Spinal cord (tissue), 10 donors: ENCODE data around the gene OSBPL8. TPM values are rescaled to one million over a fixed set of nuclear protein-coding genes. Genes with fewer than 3 reads are reported as not detected.

Experiments used
- DNase-seq, 6 donors: peaks; one replicate each; pipeline versions ENCODE4 v3.0.0 to v3.0.0-alpha.2; 2013 to 2015; ENCODE audit warnings: low spot score in 6 of 6, low read depth in 4 of 6
- H3K27ac ChIP-seq: one replicate; pipeline ENCODE4 v1.5.1; 2013; ENCODE audit warnings: low read depth, low read length, control low read depth
- H3K27me3 ChIP-seq: one replicate; pipeline ENCODE4 v1.6.1; 2013; ENCODE audit warnings: low read length; ENCODE audit not compliant: control insufficient read depth, insufficient read depth
- H3K36me3 ChIP-seq: one replicate; pipeline ENCODE4 v1.6.1; 2013; ENCODE audit warnings: low read length; ENCODE audit not compliant: control insufficient read depth, insufficient read depth
- H3K4me1 ChIP-seq: one replicate; pipeline ENCODE4 v1.6.1; 2013; ENCODE audit warnings: low read length; ENCODE audit not compliant: control insufficient read depth, insufficient read depth
- H3K4me3 ChIP-seq: one replicate; pipeline ENCODE4 v1.5.1; 2013; ENCODE audit warnings: low read depth, low read length, control low read depth
- H3K9me3 ChIP-seq: one replicate; pipeline ENCODE4 v1.6.1; 2013; ENCODE audit warnings: low read length; ENCODE audit not compliant: control insufficient read depth, insufficient read depth
- WGBS: methylation state at CpG from one replicate; pipeline ENCODE4 v1.1.5; 2013; ENCODE audit warnings: missing lambda C conversion rate; ENCODE audit not compliant: insufficient coverage; 5-methylcytosine and 5-hydroxymethylcytosine counted together
- polyA plus RNA-seq, 2 donors: library from polyadenylated mRNA; unstranded; fragments of 120-200 nt; gene quantifications; one replicate each; pipeline ENCODE4 v1.2.1, GENCODE V29; 2013; ENCODE audit not compliant: insufficient read length in 2 of 2
- total RNA-seq, 2 donors: library from RNA; depleted of rRNA in 1 of 2; stranded (reverse); fragments of 120-200 nt in 1 of 2; fragments of >200 nt in 1 of 2; gene quantifications; one replicate each; pipeline versions ENCODE4 v1.2.3 to v1.2.4, GENCODE V29; 2013 to 2014
- donor health status: healthy.

OSBPL8 gene
- total and polyA plus RNA-seq, 4 donors, result 34.1 to 149 (median 56.9) TPM

DNA sequence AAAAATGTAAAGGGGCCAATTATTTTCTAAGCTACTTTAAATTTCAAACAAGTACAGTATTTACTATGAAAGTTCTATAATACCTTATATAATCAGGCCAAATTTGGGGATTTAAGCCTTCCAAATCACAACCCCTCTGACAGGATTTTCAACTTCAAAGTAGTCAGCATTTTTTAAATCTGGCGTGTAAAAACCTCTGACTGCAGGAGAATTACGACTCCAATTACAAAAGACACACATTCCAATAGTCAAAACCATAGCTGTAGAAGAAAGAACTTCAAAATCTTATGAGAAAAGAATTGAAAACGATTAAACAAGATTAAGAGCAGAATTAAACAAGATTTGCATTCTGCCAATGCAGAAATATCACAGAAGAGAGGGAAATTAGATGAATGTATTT lies 12.7 kb downstream of the OSBPL8 start:
- no peak overlapping the region for H3K4me3 ChIP-seq
- no peaks in the 10 kb centered on the region for H3K9me3 ChIP-seq
- no peaks in the 10 kb centered on the region for H3K4me1 ChIP-seq
- WGBS, result no CpG with 5 or more reads among the region's 3 CpGs
- no peak overlapping the region for H3K27ac ChIP-seq
- H3K36me3 ChIP-seq, result no peaks in the 10 kb centered on the region
- no peaks in the 10 kb centered on the region for H3K27me3 ChIP-seq
- DNase-seq, result no peak

DNA sequence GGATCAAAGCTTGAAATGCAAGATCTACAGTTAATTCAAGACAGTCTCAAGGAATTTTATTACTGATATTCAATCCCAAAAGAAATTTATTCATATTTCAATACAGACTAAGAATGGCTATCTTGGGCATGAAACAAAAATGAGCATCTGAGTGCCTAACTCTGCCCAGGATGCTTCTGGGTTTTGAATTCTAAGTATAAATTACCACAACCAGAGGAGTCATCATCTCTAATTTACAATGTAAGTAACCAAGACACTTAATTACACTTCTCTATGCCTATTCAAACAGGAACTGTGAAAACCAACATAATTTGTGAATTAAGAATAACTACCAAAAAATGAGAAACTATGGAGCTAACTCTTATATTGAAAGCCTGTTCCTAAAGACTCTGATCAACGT lies 14.1 kb downstream of the OSBPL8 start:
- WGBS, result no CpG with 5 or more reads among the region's 1 CpG
- H3K36me3 ChIP-seq, result no peaks in the 10 kb centered on the region
- DNase-seq, result no peak
- no peaks in the 10 kb centered on the region for H3K4me1 ChIP-seq
- H3K4me3 ChIP-seq, result no peak overlapping the region
- no peaks in the 10 kb centered on the region for H3K27me3 ChIP-seq
- H3K27ac ChIP-seq, result no peak overlapping the region
- H3K9me3 ChIP-seq, result no peaks in the 10 kb centered on the region

DNA sequence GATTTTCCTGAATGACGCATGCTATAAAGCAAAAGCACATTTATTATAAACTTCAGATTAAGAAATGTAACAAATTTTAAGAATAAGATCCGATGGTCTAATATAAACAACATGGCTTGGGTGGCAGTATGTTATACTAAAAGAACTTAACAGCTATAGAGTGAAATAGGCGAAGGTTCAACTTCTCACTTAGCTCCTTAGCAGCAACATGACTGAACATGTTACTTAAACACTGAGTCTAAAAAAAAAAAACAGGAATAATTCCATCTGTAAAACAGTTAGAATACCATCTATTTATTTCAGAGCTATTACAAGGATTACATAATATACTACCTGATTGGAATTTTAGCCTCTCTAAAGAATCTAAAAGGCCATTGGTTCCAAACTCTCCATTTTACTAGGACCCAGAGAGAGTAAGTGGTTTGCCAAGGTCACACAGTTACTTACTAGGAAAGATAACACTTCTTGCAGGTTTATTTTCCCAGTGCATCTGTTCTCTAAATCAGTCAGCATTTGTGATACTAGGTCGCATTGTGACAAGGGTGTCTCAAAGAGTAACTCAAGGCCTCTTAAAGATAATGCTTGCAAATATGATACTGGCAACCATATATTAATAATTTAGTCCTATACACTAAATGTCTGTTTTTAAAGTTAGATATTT lies 14.8 kb downstream of the OSBPL8 start:
- WGBS, result no CpG with 5 or more reads among the region's 4 CpGs
- Histone ChIP-seq H3K36me3 (no peaks in the 10 kb centered on the region), H3K4me1 (no peaks in the 10 kb centered on the region), H3K27ac (no peak overlapping the region), H3K4me3 (no peak overlapping the region), H3K9me3 (no peaks in the 10 kb centered on the region), H3K27me3 (no peaks in the 10 kb centered on the region)
- DNase-seq, result no peak

DNA sequence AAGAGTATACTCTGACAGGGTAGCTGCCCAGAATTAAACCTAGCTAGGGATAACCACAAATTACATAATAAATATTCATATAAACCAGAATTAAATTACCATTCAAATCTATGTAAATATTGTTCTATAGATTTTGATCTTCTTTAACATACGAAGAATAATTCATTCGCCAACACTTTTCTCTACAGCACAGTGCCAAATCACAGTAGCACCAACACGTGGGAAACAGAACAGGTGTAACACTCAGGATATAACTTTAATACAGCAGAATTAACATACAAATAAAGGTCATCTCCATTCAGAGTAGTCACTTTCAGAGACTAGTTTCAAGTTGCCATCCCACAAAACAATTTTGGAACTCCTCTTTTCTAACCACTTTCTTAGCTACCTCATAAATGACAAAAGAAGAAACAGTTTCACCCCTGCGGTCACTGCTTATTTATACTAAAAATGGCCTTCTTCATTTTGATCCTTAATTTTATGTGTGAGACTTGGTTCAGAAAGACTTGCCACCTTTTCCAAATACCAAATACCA lies 15.7 kb downstream of the OSBPL8 start:
- Histone ChIP-seq H3K9me3 (no peaks in the 10 kb centered on the region), H3K4me1 (no peaks in the 10 kb centered on the region), H3K36me3 (no peaks in the 10 kb centered on the region), H3K4me3 (no peak overlapping the region), H3K27ac (no peak overlapping the region), H3K27me3 (no peaks in the 10 kb centered on the region)
- 44% methylated on average over 1 of the region's 4 CpGs for WGBS
- DNase-seq, result no peak

DNA sequence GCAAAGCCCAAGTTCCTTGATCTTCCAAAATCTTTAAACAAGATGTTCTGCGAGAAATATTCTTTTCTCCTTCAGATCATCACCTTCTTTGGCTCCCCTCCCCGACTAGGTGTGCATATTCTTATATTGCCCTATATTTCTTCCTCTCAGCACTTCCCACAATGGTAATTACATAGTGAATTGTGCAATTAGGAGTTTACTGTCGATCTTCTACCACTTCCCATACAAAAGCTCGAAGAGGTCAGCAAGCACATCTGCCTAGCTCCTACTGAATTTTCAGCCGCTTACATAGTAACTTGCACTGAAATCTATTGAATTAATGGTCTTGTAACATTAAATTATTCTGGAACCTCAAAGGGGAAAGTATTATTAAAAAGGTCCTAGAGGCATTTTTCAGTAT lies 16.7 kb downstream of the OSBPL8 start:
- DNase-seq, result no peak
- no peaks in the 10 kb centered on the region for H3K36me3 ChIP-seq
- no peak overlapping the region for H3K4me3 ChIP-seq
- H3K9me3 ChIP-seq, result no peaks in the 10 kb centered on the region
- no peaks in the 10 kb centered on the region for H3K27me3 ChIP-seq
- no peak overlapping the region for H3K27ac ChIP-seq
- H3K4me1 ChIP-seq, result no peaks in the 10 kb centered on the region
- 100% methylated on average over 1 of the region's 5 CpGs for WGBS

DNA sequence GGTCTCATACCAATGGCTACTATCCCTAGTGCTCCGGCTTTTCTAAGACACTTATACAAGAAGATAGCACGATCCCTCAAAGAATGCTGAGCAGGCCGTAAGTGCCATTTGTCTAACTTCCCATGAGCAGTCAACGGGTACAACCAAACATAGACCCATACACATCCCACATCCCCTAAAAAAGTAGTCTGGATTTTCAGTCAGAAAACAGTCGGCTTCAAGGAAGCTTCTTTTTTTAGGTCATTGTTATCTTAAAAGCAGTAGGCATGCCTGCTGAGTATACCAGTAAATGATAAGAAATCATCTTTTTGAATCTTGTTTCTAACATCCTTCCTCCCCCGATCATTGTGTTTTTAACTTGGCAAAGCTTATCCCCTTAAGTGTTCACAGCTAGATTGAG lies 19.8 kb downstream of the OSBPL8 start:
- 94% methylated on average over 4 of the region's 6 CpGs for WGBS
- Histone ChIP-seq H3K4me3 (no peak overlapping the region), H3K36me3 (no peaks in the 10 kb centered on the region)

DNA sequence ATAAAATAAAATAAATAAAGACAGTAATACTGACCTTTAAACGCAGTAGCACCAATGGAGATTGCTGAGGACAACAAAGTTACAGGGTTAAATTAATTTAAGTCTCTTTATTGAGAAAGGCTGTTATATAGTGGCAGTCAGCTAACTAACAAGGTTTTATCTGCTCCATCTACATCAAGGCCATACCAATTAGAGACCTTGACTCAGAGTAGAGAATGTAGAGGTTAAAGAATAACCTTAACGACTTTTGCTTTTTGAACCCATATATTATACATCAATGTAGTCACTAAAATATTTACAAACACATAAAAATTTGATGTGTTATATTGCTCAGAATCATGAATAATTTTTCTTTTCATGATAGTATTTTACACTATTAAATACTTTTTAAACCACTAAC lies 21.6 kb downstream of the OSBPL8 start:
- DNase-seq, result no peak
- Histone ChIP-seq H3K9me3 (peaks cover 3% of the 10 kb centered on the region), H3K36me3 (no peaks in the 10 kb centered on the region), H3K27ac (no peak overlapping the region), H3K27me3 (no peaks in the 10 kb centered on the region), H3K4me3 (no peak overlapping the region), H3K4me1 (no peaks in the 10 kb centered on the region)
- no CpG with 5 or more reads among the region's 2 CpGs for WGBS

More for the DNA sequence above, 19.8 kb downstream of the OSBPL8 start:
- Histone ChIP-seq H3K9me3 (peaks cover 3% of the 10 kb centered on the region), H3K27ac (no peak overlapping the region), H3K27me3 (no peaks in the 10 kb centered on the region), H3K4me1 (no peaks in the 10 kb centered on the region)
- no peak for DNase-seq

DNA sequence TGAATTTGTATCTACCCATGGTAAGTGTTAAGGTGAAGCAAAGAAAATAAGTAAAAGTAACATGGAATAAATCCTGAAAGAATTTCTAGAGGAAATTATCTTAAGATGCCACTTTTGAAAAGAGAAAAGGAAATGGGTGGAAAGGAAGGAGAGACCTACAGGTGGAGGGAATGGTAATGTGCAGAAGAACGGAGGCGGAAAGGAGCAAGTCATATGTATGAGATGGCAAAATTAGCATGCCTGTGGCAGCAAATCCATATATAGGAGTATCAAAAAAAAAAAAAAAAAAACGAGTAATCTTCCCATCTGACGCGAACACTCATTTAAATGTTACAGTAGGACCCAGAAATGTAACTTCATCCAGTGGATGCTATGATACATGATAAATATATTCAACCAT lies 23.0 kb downstream of the OSBPL8 start:
- no peak overlapping the region for H3K27ac ChIP-seq
- H3K9me3 ChIP-seq, result peaks cover 3% of the 10 kb centered on the region
- H3K36me3 ChIP-seq, result no peaks in the 10 kb centered on the region
- H3K27me3 ChIP-seq, result no peaks in the 10 kb centered on the region
- no peak for DNase-seq
- no peak overlapping the region for H3K4me3 ChIP-seq
- no CpG with 5 or more reads among the region's 5 CpGs for WGBS
- H3K4me1 ChIP-seq, result no peaks in the 10 kb centered on the region

DNA sequence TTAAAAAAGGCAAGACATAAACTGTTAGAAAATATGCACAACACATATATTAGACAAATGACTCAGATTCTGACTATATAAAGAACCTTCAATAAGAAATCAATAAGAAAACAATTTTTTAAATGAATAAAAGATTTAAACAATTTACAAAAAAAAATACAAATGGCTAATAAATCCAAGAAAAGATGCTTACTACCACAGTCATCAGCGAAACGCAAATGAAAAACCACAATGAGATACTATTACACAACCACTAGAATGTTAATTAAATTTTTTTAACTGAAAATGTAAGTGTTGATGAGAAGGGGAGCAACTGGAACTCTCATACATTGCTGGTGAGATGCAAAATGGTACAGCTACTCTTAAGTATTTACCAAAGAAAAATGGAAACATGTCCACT lies 24.4 kb downstream of the OSBPL8 start:
- Histone ChIP-seq H3K4me1 (no peaks in the 10 kb centered on the region), H3K36me3 (no peaks in the 10 kb centered on the region), H3K4me3 (no peak overlapping the region), H3K9me3 (peaks cover 3% of the 10 kb centered on the region), H3K27ac (no peak overlapping the region), H3K27me3 (no peaks in the 10 kb centered on the region)
- DNase-seq, result no peak
- WGBS, result no CpG with 5 or more reads among the region's 2 CpGs

DNA sequence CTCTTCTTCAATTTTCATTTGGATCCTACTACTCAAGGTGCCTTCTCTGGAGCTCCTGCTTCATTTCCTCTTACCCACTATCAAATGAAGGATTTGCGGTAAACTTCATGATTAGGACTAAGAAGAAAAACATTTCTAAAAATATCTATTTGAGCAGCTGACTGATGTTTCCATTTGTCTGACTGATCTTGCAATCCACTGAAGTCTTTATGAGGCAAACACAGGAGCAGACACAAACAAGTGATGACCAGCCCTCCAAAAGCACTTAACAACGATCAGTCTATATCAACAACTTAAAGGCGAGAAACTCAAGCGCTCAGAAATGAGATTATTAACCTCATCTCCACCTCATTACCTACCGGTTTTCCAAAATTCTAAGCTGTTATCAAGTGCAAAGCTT lies 26.2 kb downstream of the OSBPL8 start:
- DNase-seq, result no peak
- no peaks in the 10 kb centered on the region for H3K36me3 ChIP-seq
- H3K9me3 ChIP-seq, result peaks cover 3% of the 10 kb centered on the region
- no peak overlapping the region for H3K4me3 ChIP-seq
- no peaks in the 10 kb centered on the region for H3K27me3 ChIP-seq
- no peaks in the 10 kb centered on the region for H3K4me1 ChIP-seq
- WGBS, result 60% methylated on average over 1 of the region's 5 CpGs
- no peak overlapping the region for H3K27ac ChIP-seq
